ENCODE results near the gene NAT9. TPM values are rescaled to one million over a fixed set of nuclear protein-coding genes. Genes with fewer than 3 reads are reported as not detected.

Gene NAT9
- total and polyA plus RNA-seq, 2 of the 4 experiments (the other 2 are of a cell fraction), result 48.9 to 62.0 TPM

- Histone ChIP-seq H4K5ac (ENCODE audit: low read depth, low read length) (no peak overlapping the region), H2BK5ac (ENCODE audit: low read depth, low read length, poor library complexity, severe bottlenecking) (no peak overlapping the region), H4K91ac (ENCODE audit: insufficient read depth, low read depth, low read length) (no peak overlapping the region), H3K4me2 (ENCODE audit: low read depth, low read length) (no peak overlapping the region), H3K18ac (ENCODE audit: low read depth, low read length) (no peak overlapping the region), H3K79me1 (ENCODE audit: low read depth in 1 of 2, low read length in 2 of 2) (no peaks in the 10 kb centered on the region), H3K9me1 (ENCODE audit: insufficient read depth, low read length) (0 out of 2 replicates have a peak, but pooled peaks cover 3% of the 10 kb centered on the region), H3K9me3 (ENCODE audit: control insufficient read depth, insufficient read depth, low read length) (no peaks in the 10 kb centered on the region), H3K14ac (replicated peaks; ENCODE audit: low read depth, low read length) (no peak overlapping the region), H3K56ac (ENCODE audit: extremely low read depth, insufficient read depth, low read length) (no peak overlapping the region), H3K23ac (ENCODE audit: low read depth, low read length) (no peak overlapping the region), H4K20me1 (ENCODE audit: insufficient read depth, low read length) (no peaks in the 10 kb centered on the region), H2BK15ac (ENCODE audit: low read depth, low read length) (no peak overlapping the region), H3K36me3 (ENCODE audit: control insufficient read depth, insufficient read depth, low read length) (peaks cover 11% of the 10 kb centered on the region), H3K4me3 (ENCODE audit: insufficient read depth, low read depth, low read length) (no peak overlapping the region), H2AK9ac (replicated peaks; ENCODE audit: low read depth, low read length, poor library complexity) (no peak overlapping the region), H2BK120ac (ENCODE audit: low read depth, low read length) (no peak overlapping the region), H3K9ac (ENCODE audit: low read depth, low read length) (no peak overlapping the region), H3K27ac (ENCODE audit: insufficient read depth, low read length) (no peak overlapping the region), H2AK5ac (ENCODE audit: low read depth, low read length) (no peak overlapping the region), H3K27me3 (ENCODE audit: control insufficient read depth, insufficient read depth, low read length) (no peaks in the 10 kb centered on the region), H3K4me1 (ENCODE audit: control insufficient read depth, insufficient read depth, low read length) (no peaks in the 10 kb centered on the region), H4K8ac (ENCODE audit: low read depth in 2 of 2, low read length in 2 of 2) (no peak overlapping the region), H3K4ac (ENCODE audit: low read depth, low read length) (no peak overlapping the region), H2AFZ (replicated peaks; ENCODE audit: low read length, poor library complexity) (no peak overlapping the region), H2BK20ac (ENCODE audit: low read depth, low read length) (no peak overlapping the region)
- ChIA-PET POLR2A (ENCODE audit: unreplicated experiment) (interaction anchor here (0.5 kb wide), 1 partner anchor 322 kb away, joined by 4 read pairs; no protein-coding TSS in a partner anchor), CTCF (no interaction called here)
- BruUV-seq (replicated peaks), result no TSS peak
- intact Hi-C loops (cut with micrococcal nuclease) (no loop called here), in situ Hi-C loops (cut with MboI; ENCODE audit: low sequenced_read_pairs) (no loop called here), dilution Hi-C loops (cut with HindIII; ENCODE audit: low sequenced_read_pairs, unreplicated experiment) (no loop called here)
- 62% methylated on average over 5 of the region's 12 CpGs; no CpG with 5 or more reads in 1 of the 2 experiments for WGBS, 2 experiments (ENCODE audit: extremely low coverage in 2 of 2, insufficient read length in 1 of 2)
- ATAC-seq (ENCODE audit: low read depth), result no peak
- TF ChIP-seq RCOR1 (IDR thresholded peaks at IDR 0.05; ENCODE audit: insufficient replicate concordance, low read length) (no peak), ELK1 (IDR thresholded peaks at IDR 0.05; ENCODE audit: borderline replicate concordance, low read depth, low read length) (no peak), CTCF (conservative IDR thresholded peaks at IDR 0.05; ENCODE audit: low read depth, low read length) (no peak), POLR2A (IDR thresholded peaks at IDR 0.05; ENCODE audit: low read depth, low read length) (no peak), SMC3 (IDR thresholded peaks at IDR 0.05; ENCODE audit: low read depth, low read length) (no peak), USF2 (IDR thresholded peaks at IDR 0.05; ENCODE audit: low read depth, low read length) (no peak), RFX5 (IDR thresholded peaks at IDR 0.05; ENCODE audit: low read depth, low read length) (no peak), CHD1 (IDR thresholded peaks at IDR 0.05; ENCODE audit: low read depth, low read length) (no peak), MAFK (IDR thresholded peaks at IDR 0.05; ENCODE audit: low read depth, low read length) (no peak), CEBPB (IDR thresholded peaks at IDR 0.05; ENCODE audit: low read depth, low read length) (no peak), NFE2L2 (IDR thresholded peaks at IDR 0.05; ENCODE audit: low read depth, low read length) (no peak), MAZ (IDR thresholded peaks at IDR 0.05; ENCODE audit: borderline replicate concordance, low read depth, low read length) (no peak), RAD21 (IDR thresholded peaks at IDR 0.05; ENCODE audit: low read length) (no peak)
- DNase-seq, result no peak
Observed at GRCh38 chr17:74822939-74823367, 46.8 kb upstream of the NAT9 start.

Data from IMR-90 (cell line).